ENCODE measurements around the gene RAB12. TPM values are rescaled to one million over a fixed set of nuclear protein-coding genes. Genes with fewer than 3 reads are reported as not detected.

Gene RAB12
- total RNA-seq, 1 experiment from 2014 or later = 32.7 TPM

DNA sequence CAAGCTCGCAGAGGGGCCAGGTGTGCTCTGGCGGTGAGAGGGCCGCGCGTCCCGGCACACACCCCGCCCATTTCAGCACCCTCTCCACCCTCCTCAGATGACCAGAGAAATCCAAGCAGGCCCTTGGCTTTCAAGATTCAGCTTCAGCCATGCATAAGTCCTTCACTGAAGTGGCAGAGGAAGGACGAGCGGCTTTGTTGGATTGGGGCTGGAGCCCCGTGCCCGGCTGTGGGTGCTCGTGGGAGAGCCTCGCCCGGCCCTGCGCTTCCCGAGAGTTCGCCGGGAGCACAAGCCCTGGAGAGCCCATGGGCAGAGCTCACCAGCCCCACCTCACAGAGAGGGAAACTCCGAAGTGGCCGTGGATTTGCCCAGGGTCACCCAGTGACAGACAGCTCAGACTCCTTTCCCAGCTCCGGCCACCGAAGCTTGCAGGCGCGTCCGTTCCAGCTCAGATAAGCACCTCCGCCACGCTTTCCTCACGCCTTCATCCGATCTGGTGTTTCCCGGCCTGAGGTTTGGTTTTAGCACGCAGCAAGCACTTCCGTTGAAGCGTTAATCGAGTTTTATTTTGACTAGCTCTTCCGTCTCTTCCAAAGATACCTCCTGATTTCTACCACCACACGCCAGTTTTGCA, 50.5 kb downstream of the RAB12 start:
- no peak overlapping the region for H3K9ac ChIP-seq (ENCODE audit: low read length)
- DNase-seq (ENCODE audit: low read depth, low spot score) = no peak
- no peaks in the 10 kb centered on the region for H3K27me3 ChIP-seq (ENCODE audit: insufficient read depth, low read length)
- no peak overlapping the region for H2AFZ ChIP-seq (ENCODE audit: low read depth, low read length, poor library complexity, severe bottlenecking)
- no peak for TF ChIP-seq SP1 (IDR thresholded peaks at IDR 0.05; ENCODE audit: low read depth)
- TF ChIP-seq TCF7L2 (IDR thresholded peaks at IDR 0.05; ENCODE audit: borderline replicate concordance, extremely low read depth, insufficient read depth, insufficient read length) = no peak
- TF ChIP-seq, protein P1, sequence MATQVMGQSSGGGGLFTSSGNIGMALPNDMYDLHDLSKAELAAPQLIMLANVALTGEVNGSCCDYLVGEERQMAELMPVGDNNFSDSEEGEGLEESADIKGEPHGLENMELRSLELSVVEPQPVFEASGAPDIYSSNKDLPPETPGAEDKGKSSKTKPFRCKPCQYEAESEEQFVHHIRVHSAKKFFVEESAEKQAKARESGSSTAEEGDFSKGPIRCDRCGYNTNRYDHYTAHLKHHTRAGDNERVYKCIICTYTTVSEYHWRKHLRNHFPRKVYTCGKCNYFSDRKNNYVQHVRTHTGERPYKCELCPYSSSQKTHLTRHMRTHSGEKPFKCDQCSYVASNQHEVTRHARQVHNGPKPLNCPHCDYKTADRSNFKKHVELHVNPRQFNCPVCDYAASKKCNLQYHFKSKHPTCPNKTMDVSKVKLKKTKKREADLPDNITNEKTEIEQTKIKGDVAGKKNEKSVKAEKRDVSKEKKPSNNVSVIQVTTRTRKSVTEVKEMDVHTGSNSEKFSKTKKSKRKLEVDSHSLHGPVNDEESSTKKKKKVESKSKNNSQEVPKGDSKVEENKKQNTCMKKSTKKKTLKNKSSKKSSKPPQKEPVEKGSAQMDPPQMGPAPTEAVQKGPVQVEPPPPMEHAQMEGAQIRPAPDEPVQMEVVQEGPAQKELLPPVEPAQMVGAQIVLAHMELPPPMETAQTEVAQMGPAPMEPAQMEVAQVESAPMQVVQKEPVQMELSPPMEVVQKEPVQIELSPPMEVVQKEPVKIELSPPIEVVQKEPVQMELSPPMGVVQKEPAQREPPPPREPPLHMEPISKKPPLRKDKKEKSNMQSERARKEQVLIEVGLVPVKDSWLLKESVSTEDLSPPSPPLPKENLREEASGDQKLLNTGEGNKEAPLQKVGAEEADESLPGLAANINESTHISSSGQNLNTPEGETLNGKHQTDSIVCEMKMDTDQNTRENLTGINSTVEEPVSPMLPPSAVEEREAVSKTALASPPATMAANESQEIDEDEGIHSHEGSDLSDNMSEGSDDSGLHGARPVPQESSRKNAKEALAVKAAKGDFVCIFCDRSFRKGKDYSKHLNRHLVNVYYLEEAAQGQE (IDR thresholded peaks at IDR 0.05; ENCODE audit: low read depth) = no peak
- TF ChIP-seq, protein P2, sequence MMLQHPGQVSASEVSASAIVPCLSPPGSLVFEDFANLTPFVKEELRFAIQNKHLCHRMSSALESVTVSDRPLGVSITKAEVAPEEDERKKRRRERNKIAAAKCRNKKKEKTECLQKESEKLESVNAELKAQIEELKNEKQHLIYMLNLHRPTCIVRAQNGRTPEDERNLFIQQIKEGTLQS (IDR thresholded peaks at IDR 0.05) = no peak
- no peak for TF ChIP-seq ELF1 (IDR thresholded peaks at IDR 0.05; ENCODE audit: borderline replicate concordance, low read depth)
- no peak for TF ChIP-seq POLR2A (IDR thresholded peaks at IDR 0.05; ENCODE audit: borderline replicate concordance, extremely low read depth, insufficient read depth, insufficient read length)
- no TSS peak for BruUV-seq (replicated peaks)
- no peak overlapping the region for H3K4me3 ChIP-seq (replicated peaks in 1 of 2; ENCODE audit: low read depth in 1 of 2, low read length in 2 of 2)
- ATAC-seq = no peak
- H3K9me2 ChIP-seq (ENCODE audit: insufficient read depth) = no peaks in the 10 kb centered on the region
- peaks cover 0 to 12% of the 10 kb centered on the region in 2 experiments; a peak in 2 of 4 replicates for H3K4me1 ChIP-seq (ENCODE audit: control insufficient read depth in 1 of 2, insufficient read depth in 2 of 2, low read length in 2 of 2)
- ChIA-PET CTCF (interaction anchor here (0.9 kb wide), 1 partner anchor 328 kb away, joined by 3 read pairs; no protein-coding TSS in a partner anchor), POLR2A (no interaction called here), RAD21 (ENCODE audit: low non-redundant PET in 1 of 2, low total read pairs in 2 of 2, uncharacterized antibody in 2 of 2, unreplicated experiment in 2 of 2) (no interaction called here)
- H3K36me3 ChIP-seq (ENCODE audit: control insufficient read depth in 1 of 2, insufficient read depth in 2 of 2, low read length in 2 of 2) = no peaks in the 10 kb centered on the region
- intact Hi-C loops (cut with micrococcal nuclease) = loop anchor here (10.0 kb wide), 1 partner anchor 395 kb away; no protein-coding TSS in a partner anchor
- H4K20me1 ChIP-seq (ENCODE audit: insufficient read depth) = no peaks in the 10 kb centered on the region
- H3K4me2 ChIP-seq (ENCODE audit: low read length) = no peak overlapping the region
- H3K79me2 ChIP-seq (ENCODE audit: insufficient read depth, low read length) = no peaks in the 10 kb centered on the region
- H3K9me3 ChIP-seq (ENCODE audit: control insufficient read depth in 1 of 2, insufficient read depth in 1 of 2, low read depth in 1 of 2, low read length in 2 of 2) = no peaks in the 10 kb centered on the region
- H3K27ac ChIP-seq (ENCODE audit: low read depth, low read length) = no peak overlapping the region
